Measurements from ENCODE around the gene CCDC57. TPM values are rescaled to one million over a fixed set of nuclear protein-coding genes. Genes with fewer than 3 reads are reported as not detected.

Gene CCDC57
- total RNA-seq, 1 experiment from 2014 or later, result 36.6 TPM

DNA sequence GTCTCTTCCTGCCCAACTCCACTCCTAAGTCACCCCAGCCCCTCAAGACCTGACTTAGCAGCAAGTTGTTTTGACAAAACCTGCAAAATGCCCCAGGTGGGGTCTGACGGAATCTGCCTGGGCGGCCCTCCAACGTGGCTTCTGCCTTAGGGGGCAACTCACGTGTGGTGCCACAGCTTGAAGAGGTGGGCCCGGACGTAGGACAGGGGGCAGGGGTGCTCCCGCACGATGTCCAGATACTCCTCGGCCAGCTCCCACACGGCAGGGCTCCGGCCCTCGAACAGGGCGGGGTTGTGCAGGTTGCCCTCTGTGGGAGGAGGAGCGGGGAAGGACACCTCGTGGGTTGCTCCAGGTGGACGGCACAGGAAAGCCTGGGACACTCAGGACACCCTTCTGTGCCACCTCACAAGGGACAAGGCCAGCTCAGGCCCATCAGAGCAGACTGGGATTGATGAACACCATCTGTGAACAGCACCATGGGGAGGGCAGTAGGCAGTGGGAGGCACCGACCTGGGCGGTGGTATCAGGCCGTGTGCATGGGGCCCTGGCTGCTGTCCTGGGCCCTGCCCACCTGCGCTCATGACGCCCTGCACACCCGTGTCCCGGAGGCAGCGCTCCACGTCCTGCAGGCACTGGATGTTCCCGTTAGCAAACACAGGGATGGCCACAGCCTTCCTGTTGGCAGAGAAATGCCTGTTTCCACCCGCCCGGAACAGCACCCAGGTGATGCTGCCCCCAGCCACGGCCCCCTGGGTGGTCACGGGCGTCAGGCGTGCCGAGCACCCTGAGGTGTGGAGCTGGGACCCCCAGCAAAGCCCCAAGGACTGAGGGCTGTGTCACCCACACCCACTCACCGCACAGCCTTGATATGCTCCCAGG is 151.4 kb downstream of the CCDC57 start:
- Histone ChIP-seq H2AFZ (ENCODE audit: low read length) (no peak overlapping the region), H3K4me3 (ENCODE audit: low read length) (no peak overlapping the region), H3K4me2 (ENCODE audit: low read length) (no peak overlapping the region), H3K4me1 (ENCODE audit: insufficient read depth, low read length) (peaks cover 17% of the 10 kb centered on the region), H3K27ac (ENCODE audit: low read length) (no peak overlapping the region), H3K79me2 (ENCODE audit: low read length) (peaks cover 29% of the 10 kb centered on the region), H3K27me3 (ENCODE audit: low read length) (no peaks in the 10 kb centered on the region), H4K20me1 (ENCODE audit: low read length) (no peaks in the 10 kb centered on the region), H3K9me3 (ENCODE audit: low read length) (no peaks in the 10 kb centered on the region), H3F3A (ENCODE audit: low read length, unreplicated experiment) (no peaks in the 10 kb centered on the region), H3K9ac (ENCODE audit: low read length) (no peak overlapping the region), H3K36me3 (ENCODE audit: low read depth, low read length) (peaks cover 53% of the 10 kb centered on the region), H3K9me2 (replicated peaks; ENCODE audit: low read length) (no peaks in the 10 kb centered on the region)
- ATAC-seq, result no peak
- intact Hi-C loops (cut with micrococcal nuclease), result no loop called here
- TF ChIP-seq CTCF (conservative IDR thresholded peaks at IDR 0.05; ENCODE audit: low read depth, low read length), result no peak
- no peak for TF ChIP-seq EZH2phosphoT487 (IDR thresholded peaks at IDR 0.05; ENCODE audit: borderline replicate concordance, low read length)
- no peak for TF ChIP-seq EZH2 (IDR thresholded peaks at IDR 0.05; ENCODE audit: low read length, unreplicated experiment)
- POLR2A ChIA-PET (ENCODE audit: unreplicated experiment), result no interaction called here
- CTCF ChIA-PET, result no interaction called here
- no peak for DNase-seq
- BruUV-seq (replicated peaks), result no TSS peak

DNA sequence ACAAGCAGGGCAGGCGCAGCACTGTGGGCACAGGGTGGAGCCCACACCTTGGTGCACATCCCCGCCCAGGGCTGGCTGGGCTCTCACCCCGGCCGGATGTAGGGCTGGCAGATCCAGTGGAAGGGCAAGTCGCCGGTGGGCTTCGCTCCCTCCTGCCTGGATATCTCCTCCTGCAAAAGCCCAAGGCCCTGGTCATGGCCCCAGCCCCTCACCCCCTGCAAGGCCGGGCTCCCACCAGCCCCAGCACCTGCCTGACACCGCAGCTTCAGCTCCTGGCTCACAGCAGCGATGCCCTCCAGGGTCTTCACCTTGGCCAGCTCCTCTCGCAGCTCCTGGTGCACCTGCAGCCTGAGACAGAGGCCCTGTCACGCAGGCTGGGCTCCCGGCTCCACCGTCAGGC is 152.0 kb downstream of the CCDC57 start:
- Histone ChIP-seq H3K9ac (ENCODE audit: low read length) (no peak overlapping the region), H3K4me2 (ENCODE audit: low read length) (no peak overlapping the region), H3K9me3 (ENCODE audit: low read length) (no peaks in the 10 kb centered on the region), H3K27ac (ENCODE audit: low read length) (no peak overlapping the region), H4K20me1 (ENCODE audit: low read length) (no peaks in the 10 kb centered on the region), H3K4me3 (ENCODE audit: low read length) (no peak overlapping the region), H3K27me3 (ENCODE audit: low read length) (no peaks in the 10 kb centered on the region), H3K79me2 (ENCODE audit: low read length) (peaks cover 25% of the 10 kb centered on the region), H3F3A (ENCODE audit: low read length, unreplicated experiment) (no peaks in the 10 kb centered on the region), H3K9me2 (replicated peaks; ENCODE audit: low read length) (no peaks in the 10 kb centered on the region), H3K36me3 (ENCODE audit: low read depth, low read length) (peaks cover 58% of the 10 kb centered on the region), H2AFZ (ENCODE audit: low read length) (no peak overlapping the region), H3K4me1 (ENCODE audit: insufficient read depth, low read length) (peaks cover 12% of the 10 kb centered on the region)
- intact Hi-C loops (cut with micrococcal nuclease), result no loop called here
- no peak for ATAC-seq
- CTCF ChIA-PET, result interaction anchor here (0.7 kb wide), 1 partner anchor 63 kb away, joined by 6 read pairs; no protein-coding TSS in a partner anchor
- no peak for DNase-seq
- TF ChIP-seq CTCF (conservative IDR thresholded peaks at IDR 0.05; ENCODE audit: low read depth, low read length), result no peak
- no peak for TF ChIP-seq EZH2 (IDR thresholded peaks at IDR 0.05; ENCODE audit: low read length, unreplicated experiment)
- TF ChIP-seq EZH2phosphoT487 (IDR thresholded peaks at IDR 0.05; ENCODE audit: borderline replicate concordance, low read length), result no peak
- no TSS peak for BruUV-seq (replicated peaks)
- POLR2A ChIA-PET (ENCODE audit: unreplicated experiment), result no interaction called here

- Histone ChIP-seq H3K79me2 (ENCODE audit: low read length) (peaks cover 21% of the 10 kb centered on the region), H3K4me1 (ENCODE audit: insufficient read depth, low read length) (peaks cover 12% of the 10 kb centered on the region), H3K9me2 (replicated peaks; ENCODE audit: low read length) (no peaks in the 10 kb centered on the region), H3K9me3 (ENCODE audit: low read length) (no peaks in the 10 kb centered on the region), H3K4me2 (ENCODE audit: low read length) (no peak overlapping the region), H3K27ac (ENCODE audit: low read length) (no peak overlapping the region), H2AFZ (ENCODE audit: low read length) (no peak overlapping the region), H3K9ac (ENCODE audit: low read length) (no peak overlapping the region), H4K20me1 (ENCODE audit: low read length) (no peaks in the 10 kb centered on the region), H3K27me3 (ENCODE audit: low read length) (no peaks in the 10 kb centered on the region), H3K36me3 (ENCODE audit: low read depth, low read length) (peaks cover 58% of the 10 kb centered on the region), H3K4me3 (ENCODE audit: low read length) (no peak overlapping the region), H3F3A (ENCODE audit: low read length, unreplicated experiment) (no peaks in the 10 kb centered on the region)
- ATAC-seq (no peak), DNase-seq (no peak)
- ChIA-PET CTCF (interaction anchor here (0.7 kb wide), 1 partner anchor 64 kb away, joined by 6 read pairs; no protein-coding TSS in a partner anchor), POLR2A (ENCODE audit: unreplicated experiment) (no interaction called here)
- intact Hi-C loops (cut with micrococcal nuclease), result no loop called here
- no TSS peak for BruUV-seq (replicated peaks)
- no peak for TF ChIP-seq EZH2 (IDR thresholded peaks at IDR 0.05; ENCODE audit: low read length, unreplicated experiment)
- no peak for TF ChIP-seq EZH2phosphoT487 (IDR thresholded peaks at IDR 0.05; ENCODE audit: borderline replicate concordance, low read length)
- no peak for TF ChIP-seq CTCF (conservative IDR thresholded peaks at IDR 0.05; ENCODE audit: low read depth, low read length)
These were observed 152.7 kb downstream of the CCDC57 start for GRCh38 chr17:82060001-82060380.
